GM18498 (cell line): ENCODE measurements around the gene MED9.
"Not testable (repeated sequence)": the region's sequence is repeated elsewhere in the genome, so short reads cannot be mapped to it uniquely, and the experiment has no call there.

Experiments
- ATAC-seq: cut with Tn5 transposase; IDR thresholded peaks from one replicate; pipeline ENCODE4 v1.9.1; 2021; ENCODE audit warnings: mild to moderate bottlenecking, moderate library complexity; ENCODE audit not compliant: unreplicated experiment

MED9 gene

DNA sequence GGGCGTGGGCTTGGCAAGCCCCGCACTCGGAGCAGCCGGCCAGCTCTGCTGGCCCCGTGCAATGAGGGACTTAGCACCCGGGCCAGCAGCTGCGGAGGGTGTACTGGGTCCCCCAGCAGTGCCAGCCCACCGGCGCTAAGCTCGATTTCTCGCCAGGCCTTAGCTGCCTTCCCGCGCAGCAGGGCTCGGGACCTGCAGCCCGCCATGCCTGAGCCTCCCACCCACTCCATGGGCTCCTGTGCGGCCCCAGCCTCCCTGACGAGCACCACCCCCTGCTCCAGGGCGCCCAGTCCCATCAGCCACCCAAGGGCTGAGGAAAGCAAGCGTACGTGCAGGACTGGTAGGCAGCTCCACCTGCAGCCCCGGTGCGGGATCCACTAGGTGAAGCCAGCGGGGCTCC is 9.6 kb downstream of the MED9 start:
- ATAC-seq: not testable (repeated sequence)

DNA sequence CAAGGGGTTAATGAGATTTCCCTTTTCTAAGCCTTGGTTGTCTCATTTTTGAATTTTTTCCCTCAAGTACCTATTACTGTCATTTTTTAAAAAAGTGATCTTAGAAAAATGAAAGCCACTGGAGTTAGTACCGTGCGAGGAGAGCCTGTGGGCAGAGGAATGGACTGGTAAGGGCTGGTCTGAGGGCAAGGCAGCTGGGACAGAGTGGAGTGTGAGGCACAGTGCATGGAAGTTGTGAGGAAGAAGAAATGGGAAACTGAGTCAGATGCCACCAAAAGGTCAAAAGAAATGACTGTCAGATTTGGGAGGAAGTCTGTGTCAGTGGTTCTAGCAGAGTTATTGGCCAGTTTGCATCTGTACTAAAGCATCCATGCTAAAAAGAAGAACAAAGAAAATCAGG is 11.2 kb downstream of the MED9 start:
- no peak for ATAC-seq

DNA sequence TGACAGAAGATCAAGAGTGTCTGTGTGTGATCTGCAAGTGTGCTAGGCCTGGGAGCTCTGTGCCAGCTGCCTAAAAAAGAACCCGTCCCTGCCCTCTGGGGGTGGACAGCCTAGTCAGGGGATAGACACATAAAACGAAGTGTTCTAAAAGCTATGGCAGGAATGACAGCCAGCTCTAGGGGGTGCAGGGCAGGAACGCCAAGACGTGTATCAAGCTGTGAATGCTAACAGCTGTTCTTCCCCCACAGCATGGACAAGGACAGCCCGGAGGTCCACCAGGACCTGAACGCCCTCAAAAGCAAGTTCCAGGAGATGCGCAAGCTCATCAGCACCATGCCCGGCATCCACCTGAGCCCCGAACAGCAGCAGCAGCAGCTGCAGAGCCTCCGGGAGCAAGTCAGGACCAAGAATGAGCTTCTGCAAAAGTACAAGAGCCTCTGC is 14.3 kb downstream of the MED9 start:
- no peak for ATAC-seq

DNA sequence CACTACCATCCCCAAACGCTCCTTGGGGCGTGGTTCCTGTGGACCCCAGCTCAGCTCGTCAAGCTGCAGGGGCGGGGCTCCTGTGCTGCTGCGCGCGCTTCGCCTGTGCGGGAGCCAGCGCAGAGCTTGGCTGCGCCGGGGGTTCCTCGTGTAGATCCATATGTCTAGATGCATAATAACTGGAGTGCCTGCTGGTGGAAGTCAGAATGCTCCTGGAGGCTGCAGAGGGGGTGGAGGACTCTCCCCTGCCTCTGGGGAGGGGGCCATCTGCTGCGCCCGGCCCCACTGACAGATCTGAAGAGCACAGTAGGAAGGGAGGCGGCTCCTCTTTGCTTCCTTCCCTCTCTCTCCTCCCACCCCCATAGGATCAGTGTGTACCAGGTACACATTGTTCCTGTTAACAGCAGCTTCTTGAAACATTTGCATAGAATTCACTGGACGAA is 14.8 kb downstream of the MED9 start:
- ATAC-seq: no peak

DNA sequence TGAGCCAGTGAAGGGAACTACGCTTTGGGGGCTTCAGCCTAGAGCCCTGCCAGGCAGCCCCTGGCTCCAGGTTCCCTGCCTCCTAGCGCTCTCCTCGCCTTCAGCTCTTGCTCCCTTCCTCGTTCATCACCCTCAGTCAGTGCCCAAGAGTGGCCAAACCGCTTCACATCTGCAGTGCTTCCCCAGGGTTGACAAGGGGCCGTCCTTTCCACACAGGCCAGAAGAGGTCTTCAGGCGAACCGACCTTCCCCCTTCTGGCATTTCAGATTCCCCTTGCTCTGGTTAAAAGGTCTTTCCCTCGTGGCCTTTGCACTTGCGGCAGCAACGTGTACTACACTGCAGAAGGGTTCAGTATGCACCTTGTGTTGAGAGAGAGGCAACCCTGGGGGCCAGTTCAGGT is 15.3 kb downstream of the MED9 start:
- no peak for ATAC-seq

DNA sequence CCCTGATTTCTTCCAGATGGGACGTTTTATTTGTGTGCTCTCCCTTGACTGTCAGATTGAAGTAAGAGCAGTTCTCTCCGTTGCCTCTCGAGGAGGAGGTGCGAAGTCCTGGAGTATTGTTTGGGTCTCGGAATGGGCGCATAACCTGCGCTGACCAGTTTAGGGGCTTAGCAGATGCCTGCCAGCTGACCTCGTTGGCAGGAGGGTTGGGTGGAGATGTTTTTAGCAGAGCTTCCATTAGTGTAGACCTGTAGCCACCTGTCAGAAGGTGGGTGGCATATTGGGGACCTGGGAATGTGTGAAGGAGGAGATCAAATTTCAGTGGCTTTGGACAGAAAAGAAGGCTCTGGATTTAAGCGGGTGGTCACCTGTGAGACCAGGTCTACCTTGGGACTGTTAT is 15.8 kb downstream of the MED9 start:
- ATAC-seq: no peak

DNA sequence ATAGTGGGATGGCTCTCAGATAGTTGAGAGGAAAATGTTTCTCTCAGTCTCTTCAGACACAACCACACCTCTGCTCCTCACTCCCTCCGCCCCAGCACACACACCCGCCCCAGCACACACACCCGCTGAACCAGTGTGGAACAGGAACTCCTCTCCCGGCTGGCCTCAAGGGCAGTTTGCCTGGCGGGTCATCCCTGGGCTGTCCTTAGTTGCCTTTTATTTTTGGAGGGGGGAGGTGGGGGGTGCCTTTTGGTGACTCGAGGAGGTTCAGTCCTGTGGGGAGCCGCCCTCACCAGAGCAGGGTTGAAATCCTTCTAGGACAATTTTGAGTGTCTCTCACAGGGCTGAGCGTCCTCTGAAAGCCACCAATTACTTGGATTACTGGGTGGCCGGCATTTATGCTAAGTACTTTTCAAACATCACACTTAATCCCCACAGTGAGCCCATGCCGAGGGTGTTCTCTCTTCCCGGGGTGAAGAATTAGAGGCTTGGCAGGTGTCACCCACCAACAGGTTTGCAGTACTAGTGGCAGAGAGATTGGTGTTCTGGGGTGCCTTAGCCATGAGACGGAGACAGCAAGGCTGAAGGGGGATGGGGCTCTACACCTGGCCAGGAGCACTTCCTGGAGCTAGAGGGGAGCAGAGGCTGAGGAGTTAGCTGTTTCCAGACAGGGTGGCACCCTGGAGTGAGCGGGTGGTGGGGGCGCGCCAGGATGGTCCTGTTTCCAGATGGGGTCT is 16.6 kb downstream of the MED9 start:
- no peak for ATAC-seq

DNA sequence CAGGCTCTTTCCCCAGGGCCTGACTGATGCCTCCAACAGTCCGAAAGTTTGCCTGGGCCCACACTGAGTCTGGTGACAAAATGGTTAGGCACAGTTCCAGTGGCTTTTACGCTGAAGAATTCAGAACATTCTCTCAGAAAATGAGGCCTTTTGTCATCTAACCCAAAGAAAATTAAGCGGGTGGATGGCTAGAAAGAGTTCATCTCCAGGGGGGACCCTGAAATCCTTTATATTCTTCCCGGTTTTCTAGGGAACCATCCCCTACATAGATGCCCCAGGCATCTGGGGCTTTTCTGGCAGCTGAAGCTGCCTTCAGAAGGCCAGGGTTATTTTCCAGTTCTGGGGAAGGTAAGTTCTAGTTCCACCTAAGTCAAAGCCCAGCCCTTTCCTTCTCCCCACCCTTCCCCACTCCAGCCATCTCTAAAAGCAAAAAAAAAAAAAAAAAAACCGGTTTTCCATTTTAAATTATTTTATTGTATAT is 17.2 kb downstream of the MED9 start:
- ATAC-seq: no peak

DNA sequence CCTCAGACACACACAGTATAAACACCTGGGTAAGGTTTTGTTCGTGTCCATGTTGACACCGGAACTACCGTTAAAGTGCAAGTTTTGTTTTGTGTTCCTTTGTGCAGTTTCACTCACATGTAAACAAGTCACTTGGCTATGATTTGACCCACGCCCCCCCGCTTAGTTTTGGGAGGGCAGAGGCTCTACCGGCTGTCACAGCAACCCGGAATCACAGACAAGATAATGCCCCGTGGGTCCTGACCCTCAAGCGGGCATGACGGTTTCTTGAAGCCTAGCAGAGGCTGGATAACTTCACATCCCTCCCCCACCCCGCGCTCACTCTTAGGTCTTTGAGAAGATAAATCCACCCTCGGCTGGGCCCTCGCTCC is 17.7 kb downstream of the MED9 start:
- no peak for ATAC-seq

DNA sequence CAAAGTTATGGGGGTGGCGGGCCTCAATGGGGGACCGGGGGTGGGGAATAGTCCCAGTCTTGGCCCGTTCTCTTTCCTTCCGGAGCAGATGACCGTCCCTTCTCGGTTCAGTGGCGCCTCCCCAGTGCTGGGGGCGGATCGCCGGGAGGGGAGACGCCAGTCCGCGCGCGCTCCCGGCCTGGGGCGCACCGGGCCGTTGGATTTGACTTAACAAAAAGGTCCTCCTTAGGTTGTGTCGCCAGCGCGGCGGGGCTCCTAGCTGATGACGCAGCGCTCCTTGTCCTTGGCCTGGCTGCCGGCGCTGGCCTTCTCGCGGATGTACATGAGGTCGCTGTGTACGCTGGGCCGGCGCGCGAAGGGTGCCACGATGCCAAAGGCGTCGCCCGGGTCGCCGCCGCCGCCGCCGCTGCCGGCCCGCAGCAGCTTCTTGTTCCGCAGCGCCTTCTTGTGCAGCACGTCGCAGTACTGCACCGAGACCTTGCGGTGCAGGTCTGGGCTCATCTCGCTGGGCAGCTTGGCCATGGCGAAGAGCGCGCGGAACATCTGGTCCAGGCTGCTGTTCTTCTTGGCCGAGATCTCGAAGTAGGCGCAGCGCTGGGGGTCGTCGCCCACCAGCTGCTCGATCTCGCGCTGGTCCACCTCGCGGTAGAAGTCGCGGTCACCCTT is 18.2 kb downstream of the MED9 start:
- no peak for ATAC-seq

DNA sequence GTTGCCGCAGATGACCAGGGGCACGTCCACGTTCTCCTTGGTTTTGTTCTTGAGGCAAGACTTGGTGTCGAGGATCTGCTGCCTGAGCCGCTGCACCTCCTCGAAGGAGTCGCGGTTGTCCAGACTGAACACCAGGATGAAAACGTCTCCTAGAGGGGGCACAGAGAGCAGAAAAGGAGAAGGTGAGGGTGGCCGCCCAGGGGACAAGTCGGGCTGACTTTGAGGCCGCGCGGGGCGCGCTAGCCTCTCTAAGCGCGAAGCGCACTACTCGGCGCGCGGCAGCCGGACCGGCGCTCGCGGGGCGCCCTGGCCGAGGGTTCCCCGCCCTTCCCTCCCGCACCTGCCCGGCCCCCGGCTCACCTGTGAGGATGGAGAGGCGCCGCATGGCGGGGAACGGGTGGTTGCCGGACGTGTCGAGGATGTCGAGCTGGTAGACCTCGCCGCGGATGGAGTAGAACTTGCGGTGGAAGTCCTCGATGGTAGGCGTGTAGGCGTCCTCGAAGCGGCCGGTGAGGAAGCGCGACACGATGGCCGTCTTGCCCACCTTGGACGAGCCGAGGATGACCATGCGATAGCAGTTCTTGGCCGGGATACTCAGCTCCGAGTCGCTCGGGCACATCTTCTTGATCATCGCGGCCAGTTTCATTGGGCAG is 18.9 kb downstream of the MED9 start:
- ATAC-seq: peak; percentile 13

DNA sequence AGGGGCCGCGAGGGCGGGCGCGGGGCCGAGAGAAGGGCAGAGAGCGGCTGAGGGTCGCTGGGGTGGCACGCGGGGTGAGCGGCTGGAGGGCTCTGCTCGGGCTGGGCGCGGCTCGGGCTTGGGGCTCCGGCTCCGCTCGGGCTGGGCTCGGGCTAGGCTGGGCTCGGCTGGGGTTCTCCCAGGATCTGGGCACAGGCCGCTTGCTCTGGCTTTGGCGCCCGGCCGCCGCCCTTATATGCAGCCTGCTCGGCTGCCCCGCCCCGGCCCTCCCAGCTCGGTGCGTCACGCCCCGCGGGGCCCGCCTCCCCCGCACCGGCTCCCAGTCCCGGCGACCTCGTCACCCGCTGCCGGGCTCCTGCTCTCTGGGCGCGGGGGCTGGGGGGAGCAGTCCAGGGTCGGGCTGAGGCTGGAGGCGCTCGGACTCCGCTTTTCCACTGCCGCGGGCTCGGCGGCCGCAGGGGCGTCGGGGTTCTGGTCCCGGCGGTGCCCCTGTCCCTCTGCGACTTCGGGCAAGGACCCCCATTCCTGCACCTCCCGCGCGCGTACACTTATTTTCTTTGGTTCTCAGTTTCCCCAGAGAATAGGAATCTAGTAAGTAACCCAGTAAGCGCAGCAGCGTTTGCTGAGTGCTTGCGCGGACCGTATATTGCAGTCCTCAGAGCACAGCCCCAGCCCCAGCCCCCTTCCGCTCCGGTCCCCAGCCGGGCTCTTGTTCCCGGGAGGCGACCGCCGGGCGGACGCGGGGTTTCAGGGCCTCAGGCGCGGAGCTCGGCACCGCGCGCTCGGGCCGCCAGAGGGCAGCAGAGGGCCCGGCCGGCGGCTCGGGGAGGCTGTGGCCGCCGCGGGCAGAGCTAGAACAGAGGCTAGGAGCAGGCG is 19.6 kb downstream of the MED9 start, which contains the start of gene RASD1:
RASD1 (minus strand) TSS at position 207 of the 876 bp plus-strand sequence. CDS start 214 bp downstream, outside the sequence.
- peak; percentile 70 for ATAC-seq

DNA sequence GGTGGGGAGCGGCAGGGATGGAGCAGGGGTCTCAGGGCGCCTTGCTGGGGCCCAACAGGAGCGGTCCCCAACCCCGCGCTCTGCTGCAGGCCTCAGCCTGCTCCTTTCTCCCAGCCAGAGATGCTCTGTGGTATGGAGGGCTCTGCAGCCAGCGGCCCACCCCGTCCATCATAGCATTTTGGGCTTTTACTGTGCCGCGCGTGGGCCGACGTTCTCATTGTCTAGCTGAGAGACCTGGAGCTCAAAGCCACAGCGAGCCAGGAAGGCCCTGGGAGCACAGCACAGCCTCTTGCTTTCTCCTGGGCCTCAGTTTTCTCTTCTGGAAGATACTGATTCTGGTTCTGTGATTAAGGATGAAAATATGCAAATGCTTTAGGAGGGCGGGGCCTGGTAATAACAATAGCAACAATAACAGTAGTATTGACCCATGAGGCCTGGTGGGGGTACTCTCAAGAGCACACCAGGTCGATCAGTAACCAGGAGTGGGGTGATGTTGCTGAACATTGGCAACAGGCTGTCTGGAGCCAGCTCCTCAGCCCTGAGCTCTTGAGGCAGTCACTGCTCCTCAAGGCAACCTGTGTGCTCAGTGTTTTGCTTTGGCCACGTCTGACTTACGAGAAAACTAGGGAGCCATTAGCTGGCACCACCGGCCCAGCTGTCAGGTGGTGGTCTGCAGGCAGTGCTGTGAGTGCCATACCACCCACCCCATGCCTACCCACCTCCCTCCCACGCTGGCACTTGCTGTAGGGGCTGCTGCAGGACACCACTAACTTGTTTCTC is 20.5 kb downstream of the MED9 start:
- ATAC-seq: no peak

DNA sequence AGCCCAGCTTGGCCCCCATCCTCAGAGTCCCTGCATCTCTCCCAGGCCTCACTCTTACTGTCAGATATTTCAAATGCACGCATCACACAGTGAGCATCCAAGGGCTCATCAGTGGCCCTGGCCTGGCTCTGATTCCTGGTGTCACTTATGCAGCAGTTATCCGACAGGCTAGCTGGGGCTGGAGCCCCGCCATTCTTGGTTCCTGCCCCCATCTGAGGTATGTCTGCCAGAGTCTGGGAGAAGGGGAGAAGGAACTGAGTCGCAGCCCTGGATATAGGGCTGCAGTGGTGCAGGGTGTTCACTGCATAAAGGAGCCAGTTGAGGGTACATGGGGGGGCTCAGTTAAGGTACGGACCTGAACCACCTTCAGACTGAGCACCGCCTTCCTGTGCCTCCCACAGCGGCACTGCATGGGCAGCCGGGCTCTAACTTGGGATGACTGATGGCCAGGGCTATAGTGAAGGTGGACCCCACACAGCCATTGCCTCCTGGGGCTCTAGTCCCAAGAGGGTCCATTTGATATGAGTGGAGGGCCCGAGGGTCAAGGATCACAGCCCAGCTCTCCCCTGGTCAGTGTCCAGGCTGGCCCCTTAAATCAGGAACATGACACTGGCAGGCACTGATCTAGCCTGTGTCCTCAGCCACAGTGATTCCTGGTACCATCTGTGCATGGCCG is 21.2 kb downstream of the MED9 start:
- ATAC-seq: no peak

DNA sequence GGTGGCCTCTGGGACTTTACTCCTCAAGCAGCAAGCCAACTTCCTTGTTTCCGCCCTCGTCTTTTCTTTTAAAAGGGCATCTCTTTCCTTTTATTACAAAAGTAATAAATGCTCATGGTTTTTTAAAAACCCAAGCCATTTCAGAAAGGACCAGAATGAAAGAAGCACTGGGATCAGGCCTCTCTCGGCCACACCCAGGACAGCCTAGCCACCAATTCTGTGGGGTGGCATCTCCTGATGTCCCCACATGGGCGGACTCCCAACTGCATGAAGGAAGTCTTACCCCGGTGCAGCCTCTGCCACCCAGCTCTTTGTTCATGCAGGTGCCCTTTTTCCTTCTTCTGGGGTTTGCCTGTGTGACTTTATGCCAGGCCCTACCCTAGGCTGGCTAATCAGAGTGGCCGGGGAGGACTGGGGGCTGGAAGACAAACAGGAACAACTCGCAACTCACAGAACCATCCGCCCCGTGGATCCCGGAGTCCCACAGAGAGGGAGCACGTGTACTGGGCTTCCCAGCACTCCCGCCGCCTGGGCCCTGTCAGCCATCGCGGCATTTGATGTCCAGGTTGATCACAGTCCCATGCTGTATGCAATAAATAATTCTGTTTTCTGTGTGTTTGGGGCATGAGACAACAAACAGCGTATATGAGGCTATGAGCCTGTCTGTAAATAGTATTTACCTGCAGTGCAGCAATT is 22.0 kb downstream of the MED9 start:
- no peak for ATAC-seq

DNA sequence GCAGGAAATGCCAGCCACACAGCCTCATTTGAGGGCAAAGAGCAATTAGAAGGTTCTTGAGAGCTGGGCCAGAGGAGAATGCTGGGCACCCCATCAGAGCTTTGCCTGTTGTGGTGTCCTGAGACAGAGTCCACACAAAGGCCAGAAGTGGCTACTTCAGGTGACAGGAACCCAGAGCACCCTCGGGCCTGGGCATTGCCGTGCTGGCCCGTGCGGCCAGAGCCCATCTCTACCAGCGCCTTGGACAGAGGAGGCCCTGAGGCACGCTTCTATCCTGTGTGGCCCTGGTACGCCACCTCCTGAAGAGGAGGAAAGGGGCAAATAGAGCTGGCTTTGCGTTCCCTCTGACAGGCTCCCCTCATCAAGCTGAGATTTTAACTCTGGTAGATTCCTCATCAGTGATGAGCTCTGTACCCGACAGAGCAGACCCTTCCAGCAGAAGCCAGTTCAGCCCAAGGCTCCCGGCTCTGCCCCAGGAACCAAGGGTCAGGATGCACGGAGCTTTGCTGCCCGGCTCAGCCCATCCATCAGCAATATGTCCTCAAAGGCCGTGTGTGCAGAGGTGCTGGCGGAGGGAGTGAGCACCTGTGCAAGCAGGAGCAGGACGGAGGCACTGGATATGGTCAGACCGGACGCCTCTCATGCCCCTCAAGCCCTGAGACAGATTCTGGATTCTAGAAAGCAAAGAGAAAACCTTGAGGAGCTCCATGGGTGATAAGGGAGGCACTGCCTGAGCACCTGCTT is 22.8 kb downstream of the MED9 start:
- ATAC-seq: no peak

DNA sequence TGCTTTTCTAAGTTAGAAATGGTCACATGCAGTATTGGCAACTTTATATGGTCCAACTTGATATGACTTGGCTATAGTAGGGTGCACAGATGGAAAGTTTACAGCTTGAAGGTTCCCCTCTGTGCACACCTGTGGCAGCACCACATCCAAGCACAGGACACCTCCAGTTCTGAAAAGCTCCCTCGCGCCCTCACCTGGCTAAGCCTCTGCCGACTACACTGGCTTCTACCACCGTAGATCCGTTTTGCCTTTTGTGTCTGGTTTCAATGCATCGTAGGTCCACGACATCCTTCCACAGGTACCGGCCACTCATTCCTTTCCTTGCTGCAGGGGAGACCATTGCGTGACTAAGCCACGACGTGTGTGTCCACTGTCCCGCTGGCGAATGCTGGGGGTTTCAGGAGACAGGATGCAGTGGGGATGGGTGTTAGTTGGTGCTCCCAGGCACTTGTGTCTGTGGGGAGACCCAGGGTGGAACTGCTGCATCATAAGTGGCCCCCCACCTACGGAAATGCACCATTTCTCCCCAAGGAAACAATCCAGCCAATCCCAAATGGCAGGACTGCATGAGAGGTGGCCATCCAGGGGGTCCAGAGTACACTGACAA is 24.3 kb downstream of the MED9 start:
- no peak for ATAC-seq
